Measurements from ENCODE around the gene NUP37. TPM values are rescaled to one million over a fixed set of nuclear protein-coding genes. Genes with fewer than 3 reads are reported as not detected.

Gene NUP37
- total RNA-seq, 2 donors from 2014 or later = 16.6 to 21.4 TPM

DNA sequence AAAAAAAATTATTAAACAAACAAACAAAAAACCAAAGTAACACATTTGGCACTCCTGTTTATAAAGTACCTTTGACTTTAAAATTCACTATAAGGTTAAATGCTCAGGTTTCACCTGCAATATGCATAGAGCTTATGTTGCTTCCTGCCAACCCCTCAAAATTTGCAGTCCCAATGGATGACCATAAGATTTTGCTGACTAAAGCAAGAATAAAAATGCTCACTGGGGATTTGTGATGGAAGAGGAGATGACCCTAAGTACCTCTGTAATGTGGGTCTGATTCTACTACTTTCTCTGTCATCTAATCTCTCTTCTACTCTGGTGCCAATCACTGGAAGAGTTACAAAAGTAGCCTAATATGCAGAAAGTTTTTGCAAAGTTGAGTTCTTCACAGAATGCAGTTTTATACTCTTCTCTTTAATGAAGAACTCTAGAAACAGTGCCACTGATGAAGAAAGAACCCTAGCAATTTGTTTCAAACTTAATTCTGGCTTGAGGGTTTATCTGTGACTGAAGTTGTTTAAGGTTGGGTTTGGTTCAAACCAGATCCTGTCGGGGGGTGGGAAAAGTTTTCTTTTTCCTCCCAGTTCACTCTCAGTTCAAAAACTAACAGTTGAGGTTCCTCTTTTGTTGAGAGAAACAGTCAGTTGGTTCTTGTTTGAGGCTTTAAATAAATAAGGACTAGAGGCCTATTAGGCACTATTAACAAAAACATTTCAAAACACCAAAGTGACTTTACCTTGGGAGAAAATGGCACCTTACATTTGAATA is 69.1 kb downstream of the NUP37 start:
- H3K27ac ChIP-seq = no peak overlapping the region

GRCh38 chr12:102043928-102044327 is 76.0 kb downstream of the NUP37 start:
- no peak for TF ChIP-seq POLR2A (IDR thresholded peaks at IDR 0.05)
- TF ChIP-seq CTCF (IDR thresholded peaks at IDR 0.05) = no peak
- no peak for TF ChIP-seq POLR2AphosphoS5 (IDR thresholded peaks at IDR 0.05)
- intact Hi-C loops (cut with DNase I) = no loop called here
- Histone ChIP-seq H3K27me3 (replicated peaks; ENCODE audit: insufficient read depth) (no peaks in the 10 kb centered on the region), H3K4me1 (replicated peaks) (no peaks in the 10 kb centered on the region), H3K4me3 (no peak overlapping the region), H3K27ac (no peak overlapping the region), H3K9me3 (no peaks in the 10 kb centered on the region), H3K36me3 (no peaks in the 10 kb centered on the region)
- no peak for DNase-seq (ENCODE audit: low spot score)
- WGBS = 68% methylated on average over 1 of the region's 1 CpG

More for the DNA sequence above, 69.1 kb downstream of the NUP37 start:
- Histone ChIP-seq H3K36me3 (no peaks in the 10 kb centered on the region), H3K4me3 (no peak overlapping the region), H3K9me3 (no peaks in the 10 kb centered on the region), H3K4me1 (replicated peaks) (no peaks in the 10 kb centered on the region), H3K27me3 (replicated peaks; ENCODE audit: insufficient read depth) (no peaks in the 10 kb centered on the region)
- TF ChIP-seq CTCF (IDR thresholded peaks at IDR 0.05) = no peak
- TF ChIP-seq POLR2AphosphoS5 (IDR thresholded peaks at IDR 0.05) = no peak
- no peak for TF ChIP-seq POLR2A (IDR thresholded peaks at IDR 0.05)
- intact Hi-C loops (cut with DNase I) = no loop called here
- WGBS = 36% methylated on average over 1 of the region's 1 CpG
- DNase-seq (ENCODE audit: low spot score) = no peak

- H3K36me3 ChIP-seq = no peaks in the 10 kb centered on the region
- no peak for DNase-seq (ENCODE audit: low spot score)
- H3K9me3 ChIP-seq = no peaks in the 10 kb centered on the region
- no peaks in the 10 kb centered on the region for H3K27me3 ChIP-seq (replicated peaks; ENCODE audit: insufficient read depth)
- H3K27ac ChIP-seq = no peak overlapping the region
- no peaks in the 10 kb centered on the region for H3K4me1 ChIP-seq (replicated peaks)
- H3K4me3 ChIP-seq = no peak overlapping the region
- no peak for TF ChIP-seq CTCF (IDR thresholded peaks at IDR 0.05)
- no peak for TF ChIP-seq POLR2AphosphoS5 (IDR thresholded peaks at IDR 0.05)
- no peak for TF ChIP-seq POLR2A (IDR thresholded peaks at IDR 0.05)
- WGBS = 53% methylated on average over 3 of the region's 3 CpGs
- intact Hi-C loops (cut with DNase I) = no loop called here
Observed at GRCh38 chr12:102033991-102034745, 85.7 kb downstream of the NUP37 start.

DNA sequence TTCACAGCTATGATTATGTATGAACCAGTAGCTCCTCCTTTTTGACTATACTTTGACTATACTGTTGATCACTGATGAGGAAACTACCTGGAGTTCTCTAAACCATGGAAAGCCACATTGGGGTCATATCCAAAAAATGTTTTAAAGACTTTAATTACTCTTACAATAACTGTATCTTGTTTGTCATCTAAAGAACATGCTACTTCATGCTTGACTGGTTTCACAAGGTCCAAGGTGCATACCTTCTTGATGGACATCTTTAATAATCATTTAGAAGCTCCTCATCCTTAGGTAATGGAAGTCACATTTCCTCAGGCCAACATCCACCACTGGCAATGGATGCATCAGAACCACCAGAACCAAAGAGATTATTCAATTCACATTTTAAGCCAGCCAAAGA is 88.1 kb downstream of the NUP37 start:
- no peaks in the 10 kb centered on the region for H3K9me3 ChIP-seq
- H3K27ac ChIP-seq = no peak overlapping the region
- DNase-seq (ENCODE audit: low spot score) = no peak
- H3K4me1 ChIP-seq (replicated peaks) = no peaks in the 10 kb centered on the region
- intact Hi-C loops (cut with DNase I) = no loop called here
- H3K27me3 ChIP-seq (replicated peaks; ENCODE audit: insufficient read depth) = no peaks in the 10 kb centered on the region
- H3K36me3 ChIP-seq = no peaks in the 10 kb centered on the region
- H3K4me3 ChIP-seq = no peak overlapping the region
- TF ChIP-seq POLR2A (IDR thresholded peaks at IDR 0.05) = no peak
- TF ChIP-seq CTCF (IDR thresholded peaks at IDR 0.05) = no peak
- TF ChIP-seq POLR2AphosphoS5 (IDR thresholded peaks at IDR 0.05) = no peak
